IPS-18a (cell line): Measurements from ENCODE around the gene ZIC2.
"Not testable (repeated sequence)": the region's sequence is repeated elsewhere in the genome, so short reads cannot be mapped to it uniquely, and the experiment has no call there.

Experiments used
- H3K27ac ChIP-seq: one replicate; pipeline ENCODE4 v1.5.1; 2013; ENCODE audit warnings: low read length
- H3K27me3 ChIP-seq: one replicate; pipeline ENCODE4 v1.6.1; 2013; ENCODE audit warnings: mild to moderate bottlenecking, low read length; ENCODE audit not compliant: control insufficient read depth, insufficient read depth
- H3K36me3 ChIP-seq: one replicate; pipeline ENCODE4 v1.6.1; 2013; ENCODE audit warnings: low read depth, low read length; ENCODE audit not compliant: control insufficient read depth
- H3K4me1 ChIP-seq: one replicate; pipeline ENCODE4 v1.6.1; 2013; ENCODE audit warnings: low read depth, low read length; ENCODE audit not compliant: control insufficient read depth
- H3K4me3 ChIP-seq: one replicate; pipeline ENCODE4 v1.5.1; 2013; ENCODE audit warnings: low read length
- H3K9ac ChIP-seq: one replicate; pipeline ENCODE4 v1.6.1; 2013; ENCODE audit warnings: mild to moderate bottlenecking, low read length, moderate library complexity
- H3K9me3 ChIP-seq: one replicate; pipeline ENCODE4 v1.6.1; 2013; ENCODE audit warnings: low read depth, low read length; ENCODE audit not compliant: control insufficient read depth

The ZIC2 gene

DNA sequence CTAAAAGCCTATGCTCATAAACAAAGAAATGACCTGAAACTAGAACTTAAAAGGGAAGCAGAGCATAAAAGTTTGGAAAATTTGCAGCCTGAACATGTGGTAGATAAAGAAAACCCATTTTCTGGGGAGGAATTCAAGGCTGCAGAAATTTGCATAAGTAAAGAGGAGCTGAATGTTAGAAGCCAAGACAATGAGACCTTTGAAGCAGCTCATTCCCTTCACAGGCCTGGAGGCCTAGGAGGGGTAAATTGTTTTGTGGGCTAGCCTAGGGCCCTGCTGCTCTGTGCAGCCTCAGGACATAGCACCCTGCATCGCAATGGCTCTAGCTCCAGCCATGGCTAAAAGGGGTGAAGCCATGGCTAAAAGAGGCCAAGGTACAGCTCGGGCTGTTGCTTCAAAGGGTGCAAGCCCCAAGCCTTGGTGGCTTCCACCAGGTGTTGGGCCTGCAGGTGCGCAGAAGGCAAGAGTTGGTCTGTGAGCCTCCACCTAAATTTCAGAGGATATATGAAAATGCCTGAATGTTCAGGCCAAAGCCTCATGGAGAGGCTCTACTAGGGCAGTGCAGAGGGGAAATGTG lies 38.3 kb downstream of the ZIC2 start:
- Histone ChIP-seq H3K9ac (no peak overlapping the region), H3K4me1 (no peaks in the 10 kb centered on the region), H3K9me3 (no peaks in the 10 kb centered on the region), H3K36me3 (no peaks in the 10 kb centered on the region), H3K27me3 (no peaks in the 10 kb centered on the region), H3K27ac (no peak overlapping the region), H3K4me3 (no peak overlapping the region)

DNA sequence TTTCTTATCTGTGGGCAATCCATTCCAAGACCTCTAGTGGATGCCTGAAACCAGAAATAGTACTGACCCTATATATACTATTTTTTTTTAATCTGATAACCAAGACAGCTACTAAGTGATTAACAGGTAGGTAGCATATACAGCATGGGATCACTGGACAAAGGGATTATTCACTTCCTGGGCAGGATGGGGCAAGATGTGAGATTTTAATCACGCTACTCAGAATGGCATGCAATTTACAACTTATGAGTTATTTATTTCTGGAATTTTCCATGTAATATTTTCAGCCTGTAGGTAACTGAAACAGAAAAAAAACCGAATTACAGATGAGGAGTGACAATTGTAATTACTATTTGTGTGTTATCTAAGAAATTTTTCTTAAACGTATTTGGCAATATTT lies 41.2 kb downstream of the ZIC2 start:
- H3K4me1 ChIP-seq: no peaks in the 10 kb centered on the region
- no peak overlapping the region for H3K27ac ChIP-seq

DNA sequence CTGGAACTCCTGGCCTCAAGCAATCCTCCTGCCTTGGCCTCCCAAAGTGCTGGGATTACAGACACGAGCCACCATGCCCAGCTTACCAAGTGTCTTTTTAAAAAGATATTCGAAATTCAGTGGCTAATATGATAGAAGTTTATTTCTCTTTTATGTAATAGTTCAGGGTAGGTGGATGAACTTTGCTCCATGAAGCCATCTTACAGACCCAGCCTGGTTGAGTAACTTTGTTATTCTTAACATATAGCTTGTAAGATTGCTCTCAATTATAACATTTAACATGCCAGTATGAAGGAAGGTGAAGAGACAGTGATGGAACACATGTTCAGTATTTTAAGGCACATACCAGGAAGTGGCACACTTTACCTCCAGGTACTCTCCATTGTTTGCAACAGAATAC lies 42.4 kb downstream of the ZIC2 start:
- Histone ChIP-seq H3K36me3 (no peaks in the 10 kb centered on the region), H3K27ac (no peak overlapping the region), H3K27me3 (no peaks in the 10 kb centered on the region), H3K9me3 (no peaks in the 10 kb centered on the region), H3K4me3 (no peak overlapping the region), H3K4me1 (no peaks in the 10 kb centered on the region), H3K9ac (no peak overlapping the region)

More for the DNA sequence above, 41.2 kb downstream of the ZIC2 start:
- no peak overlapping the region for H3K4me3 ChIP-seq
- H3K36me3 ChIP-seq: no peaks in the 10 kb centered on the region
- no peaks in the 10 kb centered on the region for H3K27me3 ChIP-seq
- no peak overlapping the region for H3K9ac ChIP-seq
- H3K9me3 ChIP-seq: no peaks in the 10 kb centered on the region

DNA sequence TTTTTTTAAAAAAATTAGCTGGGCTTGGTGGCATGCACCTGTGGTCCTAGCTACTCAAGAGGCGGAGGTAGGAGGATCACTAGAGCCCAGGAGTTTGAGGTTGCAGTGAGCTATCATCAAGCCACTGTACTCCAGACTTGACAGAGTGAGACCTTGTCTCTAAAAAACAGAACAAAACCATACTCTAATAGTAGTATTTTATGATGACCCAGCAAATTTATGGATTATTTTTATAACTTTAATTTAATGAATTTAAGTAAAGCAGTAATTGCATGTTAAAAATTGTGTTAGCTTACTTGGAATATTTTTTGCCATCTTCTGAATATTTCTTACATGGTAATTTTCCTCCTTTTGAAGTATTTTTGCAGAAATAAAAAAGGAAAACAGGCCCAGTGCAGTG lies 48.3 kb downstream of the ZIC2 start:
- Histone ChIP-seq H3K27me3 (no peaks in the 10 kb centered on the region), H3K27ac (no peak overlapping the region), H3K36me3 (no peaks in the 10 kb centered on the region), H3K4me3 (no peak overlapping the region), H3K4me1 (no peaks in the 10 kb centered on the region), H3K9ac (no peak overlapping the region), H3K9me3 (no peaks in the 10 kb centered on the region)

DNA sequence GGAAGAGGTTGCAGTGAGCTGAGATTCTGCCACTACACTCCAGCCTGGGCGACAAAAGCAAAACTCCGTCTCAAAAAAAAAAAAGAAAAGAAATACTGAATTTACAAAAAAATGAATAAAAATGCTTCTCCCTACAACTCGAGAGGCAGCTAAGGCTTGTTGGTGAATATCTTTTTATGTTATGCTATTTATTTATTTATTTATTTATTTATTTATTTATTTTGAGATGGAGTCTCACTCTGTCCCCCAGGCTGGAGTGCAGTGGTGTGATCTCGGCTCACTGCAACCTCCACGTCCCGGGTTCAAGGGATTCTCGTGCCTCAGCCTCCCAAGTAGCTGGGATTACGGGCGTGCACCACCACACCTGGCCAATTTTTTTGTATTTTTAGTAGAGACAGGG lies 51.1 kb downstream of the ZIC2 start:
- H3K4me3 ChIP-seq, H3K27ac ChIP-seq, H3K4me1 ChIP-seq, H3K27me3 ChIP-seq, H3K36me3 ChIP-seq, H3K9me3 ChIP-seq, H3K9ac ChIP-seq: not testable (repeated sequence)

DNA sequence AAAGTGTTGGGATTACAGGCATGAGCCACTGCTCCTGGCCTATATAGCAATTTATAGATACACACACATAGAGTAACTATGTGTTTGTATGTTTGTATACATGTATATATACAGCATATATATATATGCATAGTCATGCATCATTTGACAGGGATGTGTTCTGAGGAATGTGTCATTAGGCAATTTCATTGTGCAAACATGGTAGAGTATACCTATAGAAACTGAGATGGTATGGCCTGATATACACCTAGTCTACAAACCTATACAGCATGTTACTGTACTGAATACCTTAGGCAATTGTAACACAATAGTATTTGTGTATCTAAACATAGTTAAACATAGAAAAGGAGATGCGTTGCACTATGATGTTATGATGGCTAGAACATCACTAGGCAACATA lies 54.4 kb downstream of the ZIC2 start:
- no peaks in the 10 kb centered on the region for H3K9me3 ChIP-seq
- no peak overlapping the region for H3K9ac ChIP-seq
- H3K27ac ChIP-seq: no peak overlapping the region
- H3K4me1 ChIP-seq: no peaks in the 10 kb centered on the region
- H3K27me3 ChIP-seq: no peaks in the 10 kb centered on the region
- no peak overlapping the region for H3K4me3 ChIP-seq
- no peaks in the 10 kb centered on the region for H3K36me3 ChIP-seq
